Activated CD8-positive, alpha-beta memory T cell treated with anti-CD3 and anti-CD28 coated beads for 48 hours (primary cell): Measurements from ENCODE around the gene USP19.

Experiments
- DNase-seq, 3 experiments: peaks; one replicate each; pipeline ENCODE4 v3.0.0-alpha.2; 2020; ENCODE audit warnings: low read depth in 2 of 3, low spot score in 2 of 3

The USP19 gene

GRCh38 chr3:49104427-49105291 lies 16.0 kb downstream of the USP19 start, which contains the start of gene QARS1:
QARS1 (minus strand) TSS chr3:49104757; CDS start chr3:49104733, 24 bp downstream.
- DNase-seq = peak; percentile 69 to 83 (median 70)

GRCh38 chr3:49104052-49104426 lies 16.6 kb downstream of the USP19 start:
- no peak for DNase-seq

GRCh38 chr3:49100046-49100615 lies 20.5 kb downstream of the USP19 start:
- no peak for DNase-seq

- DNase-seq = no peak
These were observed 21.6 kb downstream of the USP19 start for GRCh38 chr3:49098910-49099630.

- no peak for DNase-seq
These were observed 22.2 kb downstream of the USP19 start for GRCh38 chr3:49098429-49098828.

- peak; percentile 88 to 93 (median 89) for DNase-seq
These were observed 26.5 kb downstream of the USP19 start, which contains the start of gene QRICH1 for GRCh38 chr3:49093853-49094767. QRICH1 (minus strand) TSS chr3:49094071; CDS start chr3:49077017, 17,054 bp downstream.

- DNase-seq = peak; percentile 56 to 74 (median 71)
These were observed 27.4 kb downstream of the USP19 start for GRCh38 chr3:49092938-49093852.

- no peak for DNase-seq
These were observed 39.2 kb downstream of the USP19 start for GRCh38 chr3:49081429-49081828.

- DNase-seq = no peak
These were observed 41.4 kb downstream of the USP19 start for GRCh38 chr3:49079270-49079669.

- no peak for DNase-seq
These were observed 44.0 kb downstream of the USP19 start for GRCh38 chr3:49076646-49077045.

GRCh38 chr3:49076116-49076515 lies 44.5 kb downstream of the USP19 start:
- DNase-seq = no peak
